ENCODE measurements around the gene PCYT1B.

The PCYT1B gene

DNA sequence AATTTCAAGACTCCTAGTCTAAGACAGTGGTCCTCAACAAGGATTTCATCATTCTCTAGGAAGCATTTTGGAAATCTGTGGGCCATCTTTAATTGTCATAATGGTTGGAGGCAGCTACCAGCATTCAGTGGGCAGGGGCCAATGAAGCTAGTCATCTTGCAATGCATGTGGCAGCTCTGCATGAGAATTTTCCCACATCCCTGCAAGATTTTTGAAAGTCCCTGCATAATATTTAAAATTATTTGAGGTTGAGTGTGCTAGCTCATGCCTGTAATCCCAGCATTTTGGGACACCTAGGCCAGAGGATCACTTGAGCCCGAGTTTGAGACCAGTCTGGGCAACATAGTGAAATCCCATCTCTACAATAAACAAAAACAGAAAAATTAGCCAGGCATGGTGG, 44.0 kb downstream of the PCYT1B start:
- H3K4me3 ChIP-seq (ENCODE audit: low read depth, low read length) = no peak overlapping the region
- TF ChIP-seq, protein P1, sequence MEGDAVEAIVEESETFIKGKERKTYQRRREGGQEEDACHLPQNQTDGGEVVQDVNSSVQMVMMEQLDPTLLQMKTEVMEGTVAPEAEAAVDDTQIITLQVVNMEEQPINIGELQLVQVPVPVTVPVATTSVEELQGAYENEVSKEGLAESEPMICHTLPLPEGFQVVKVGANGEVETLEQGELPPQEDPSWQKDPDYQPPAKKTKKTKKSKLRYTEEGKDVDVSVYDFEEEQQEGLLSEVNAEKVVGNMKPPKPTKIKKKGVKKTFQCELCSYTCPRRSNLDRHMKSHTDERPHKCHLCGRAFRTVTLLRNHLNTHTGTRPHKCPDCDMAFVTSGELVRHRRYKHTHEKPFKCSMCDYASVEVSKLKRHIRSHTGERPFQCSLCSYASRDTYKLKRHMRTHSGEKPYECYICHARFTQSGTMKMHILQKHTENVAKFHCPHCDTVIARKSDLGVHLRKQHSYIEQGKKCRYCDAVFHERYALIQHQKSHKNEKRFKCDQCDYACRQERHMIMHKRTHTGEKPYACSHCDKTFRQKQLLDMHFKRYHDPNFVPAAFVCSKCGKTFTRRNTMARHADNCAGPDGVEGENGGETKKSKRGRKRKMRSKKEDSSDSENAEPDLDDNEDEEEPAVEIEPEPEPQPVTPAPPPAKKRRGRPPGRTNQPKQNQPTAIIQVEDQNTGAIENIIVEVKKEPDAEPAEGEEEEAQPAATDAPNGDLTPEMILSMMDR (IDR thresholded peaks at IDR 0.05; ENCODE audit: low read depth, low read length) = no peak
- no peak for TF ChIP-seq POLR2A (IDR thresholded peaks at IDR 0.05; ENCODE audit: extremely low read depth, insufficient read length)
- no peak for TF ChIP-seq MYC (IDR thresholded peaks at IDR 0.05; ENCODE audit: low read depth, low read length)
- no peak for TF ChIP-seq MAX (IDR thresholded peaks at IDR 0.05; ENCODE audit: low read depth, low read length)
- DNase-seq (ENCODE audit: low read depth) = no peak

GRCh38 chrX:24601858-24602257, 45.3 kb downstream of the PCYT1B start:
- TF ChIP-seq MAX (IDR thresholded peaks at IDR 0.05; ENCODE audit: low read depth, low read length) (no peak), MYC (IDR thresholded peaks at IDR 0.05; ENCODE audit: low read depth, low read length) (no peak), POLR2A (IDR thresholded peaks at IDR 0.05; ENCODE audit: extremely low read depth, insufficient read length) (no peak)
- TF ChIP-seq, protein P1 (IDR thresholded peaks at IDR 0.05; ENCODE audit: low read depth, low read length) = no peak
- DNase-seq (ENCODE audit: low read depth) = no peak
- H3K4me3 ChIP-seq (ENCODE audit: low read depth, low read length) = no peak overlapping the region

DNA sequence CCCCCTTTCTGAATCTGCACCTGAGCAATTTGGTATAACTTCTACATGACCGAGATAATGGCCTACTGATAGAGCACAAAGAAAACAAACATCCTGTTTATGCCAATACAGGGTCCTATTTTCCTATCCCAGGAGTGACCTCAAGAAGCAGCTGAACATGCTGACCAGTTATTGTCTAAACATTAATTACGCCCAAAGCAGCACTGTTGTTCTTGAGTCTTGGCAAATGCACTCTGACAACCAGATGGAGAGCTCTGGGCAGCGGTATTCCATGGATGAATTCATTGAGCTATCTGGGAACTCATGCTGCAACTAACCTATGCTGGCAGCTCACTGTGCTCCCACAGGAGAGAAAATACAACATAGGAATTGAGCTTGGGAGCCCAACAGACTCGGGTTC, 52.6 kb downstream of the PCYT1B start:
- DNase-seq (ENCODE audit: low read depth) = no peak
- TF ChIP-seq, protein P1 (IDR thresholded peaks at IDR 0.05; ENCODE audit: low read depth, low read length) = no peak
- no peak for TF ChIP-seq MYC (IDR thresholded peaks at IDR 0.05; ENCODE audit: low read depth, low read length)
- no peak for TF ChIP-seq POLR2A (IDR thresholded peaks at IDR 0.05; ENCODE audit: extremely low read depth, insufficient read length)
- no peak for TF ChIP-seq MAX (IDR thresholded peaks at IDR 0.05; ENCODE audit: low read depth, low read length)
- no peak overlapping the region for H3K4me3 ChIP-seq (ENCODE audit: low read depth, low read length)

DNA sequence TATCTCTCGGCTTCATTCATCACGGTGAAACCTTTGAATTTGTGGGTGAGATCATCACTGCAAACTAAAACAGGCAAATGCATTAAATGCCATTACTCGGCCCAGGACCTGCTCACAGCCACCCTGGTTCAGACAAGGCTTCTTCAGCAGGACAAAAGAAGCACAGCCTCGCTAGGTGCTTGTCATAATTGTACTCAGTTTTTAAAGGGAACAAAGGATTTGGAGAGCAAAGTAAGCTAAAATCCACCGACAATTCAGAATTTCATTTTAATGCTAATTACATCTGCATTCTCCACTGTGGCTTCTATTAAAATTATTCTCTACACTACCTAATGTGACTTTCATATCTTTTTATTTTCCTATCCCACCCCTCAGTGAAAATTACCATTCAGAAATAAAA, 57.0 kb downstream of the PCYT1B start:
- TF ChIP-seq, protein P1 (IDR thresholded peaks at IDR 0.05; ENCODE audit: low read depth, low read length) = no peak
- TF ChIP-seq MYC (IDR thresholded peaks at IDR 0.05; ENCODE audit: low read depth, low read length) (no peak), MAX (IDR thresholded peaks at IDR 0.05; ENCODE audit: low read depth, low read length) (no peak), POLR2A (IDR thresholded peaks at IDR 0.05; ENCODE audit: extremely low read depth, insufficient read length) (no peak)
- no peak overlapping the region for H3K4me3 ChIP-seq (ENCODE audit: low read depth, low read length)
- DNase-seq (ENCODE audit: low read depth) = no peak

GRCh38 chrX:24577091-24577490, 70.1 kb downstream of the PCYT1B start:
- no peak for DNase-seq (ENCODE audit: low read depth)
- TF ChIP-seq MAX (IDR thresholded peaks at IDR 0.05; ENCODE audit: low read depth, low read length) = no peak
- no peak for TF ChIP-seq MYC (IDR thresholded peaks at IDR 0.05; ENCODE audit: low read depth, low read length)
- TF ChIP-seq POLR2A (IDR thresholded peaks at IDR 0.05; ENCODE audit: extremely low read depth, insufficient read length) = no peak
- TF ChIP-seq, protein P1 (IDR thresholded peaks at IDR 0.05; ENCODE audit: low read depth, low read length) = no peak
- no peak overlapping the region for H3K4me3 ChIP-seq (ENCODE audit: low read depth, low read length)

- no peak overlapping the region for H3K4me3 ChIP-seq (ENCODE audit: low read depth, low read length)
- TF ChIP-seq MAX (IDR thresholded peaks at IDR 0.05; ENCODE audit: low read depth, low read length) (no peak), MYC (IDR thresholded peaks at IDR 0.05; ENCODE audit: low read depth, low read length) (no peak), POLR2A (IDR thresholded peaks at IDR 0.05; ENCODE audit: extremely low read depth, insufficient read length) (no peak)
- TF ChIP-seq, protein P1 (IDR thresholded peaks at IDR 0.05; ENCODE audit: low read depth, low read length) = no peak
- DNase-seq (ENCODE audit: low read depth) = no peak
Observed at GRCh38 chrX:24575496-24575895, 71.7 kb downstream of the PCYT1B start.

Data from NB4 (cell line).